Daoy (cell line): Measurements from ENCODE around the gene PDPR. TPM values are rescaled to one million over a fixed set of nuclear protein-coding genes. Genes with fewer than 3 reads are reported as not detected.
"Not testable (repeated sequence)": the region's sequence is repeated elsewhere in the genome, so short reads cannot be mapped to it uniquely, and the experiment has no call there.

Experiments used
- DNase-seq: peaks from one replicate; pipeline ENCODE4 v3.0.0-alpha.2; 2015; ENCODE audit warnings: low read depth
- total RNA-seq: library from RNA; depleted of rRNA; stranded (reverse); fragments of >200 nt; shearing (Covaris generic); gene quantifications from 2 replicates; pipeline ENCODE4 v1.2.3, GENCODE V29; 2014

The PDPR gene
- total RNA-seq, 1 experiment from 2014 or later = 13.9 TPM

DNA sequence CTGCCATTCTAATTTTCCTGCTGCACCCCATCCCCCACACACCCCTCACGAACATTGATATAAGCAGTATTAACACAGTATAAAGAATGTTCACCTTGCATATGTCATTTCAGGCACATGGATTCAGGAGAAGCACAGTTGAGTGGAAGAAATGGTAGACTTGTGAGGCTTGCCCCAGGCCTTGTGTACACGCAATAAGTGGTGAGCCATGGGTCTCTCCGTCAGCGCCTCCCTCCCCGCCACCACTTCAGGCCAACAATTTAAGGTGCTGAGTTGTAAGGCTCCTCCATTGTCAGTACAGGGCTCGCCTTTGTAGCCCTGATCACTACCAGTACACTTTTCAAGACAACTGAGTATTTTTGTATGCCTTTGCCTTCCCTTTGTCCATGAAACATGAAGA lies 47.2 kb downstream of the PDPR start:
- no peak for DNase-seq

DNA sequence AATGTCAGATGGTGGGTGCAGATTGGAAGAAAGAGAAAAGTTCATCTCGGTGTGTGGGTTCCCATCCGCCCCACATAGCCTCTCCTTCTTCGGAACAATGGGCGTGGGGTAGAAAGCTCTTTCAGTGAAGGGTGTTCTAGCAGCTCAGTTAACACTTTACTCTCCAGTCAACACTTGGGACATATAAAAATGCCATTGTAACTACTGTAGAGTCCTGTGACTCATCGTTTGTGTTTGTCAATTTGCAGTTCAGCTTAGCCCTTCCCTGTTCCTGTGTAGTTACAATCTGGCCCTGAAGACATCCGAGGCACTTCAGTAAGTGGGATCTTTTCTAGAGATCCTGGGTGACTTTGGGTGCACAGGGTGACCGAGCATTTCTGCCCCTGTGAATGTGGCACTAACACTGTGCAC lies 47.9 kb downstream of the PDPR start:
- peak; percentile 60 for DNase-seq

DNA sequence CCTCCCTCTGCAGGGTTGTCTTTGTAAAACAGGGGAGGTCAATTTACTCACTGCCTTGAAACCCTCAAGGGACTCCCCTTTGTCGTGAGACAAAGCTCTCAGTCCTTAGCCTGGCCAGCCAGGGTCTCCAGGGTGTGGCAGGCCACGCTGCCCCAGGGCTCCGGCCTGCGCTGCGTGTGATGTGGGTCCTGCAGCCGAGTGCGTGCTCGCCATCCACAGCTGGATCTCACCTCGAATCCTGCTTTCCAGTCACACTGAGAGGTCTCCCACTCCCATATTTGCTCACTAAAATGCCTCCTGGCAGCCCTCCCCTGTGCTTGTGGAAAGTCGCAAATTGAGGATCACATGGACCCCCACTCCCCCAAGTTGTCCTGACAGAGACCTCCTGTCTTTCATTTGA lies 49.5 kb downstream of the PDPR start:
- DNase-seq = no peak

DNA sequence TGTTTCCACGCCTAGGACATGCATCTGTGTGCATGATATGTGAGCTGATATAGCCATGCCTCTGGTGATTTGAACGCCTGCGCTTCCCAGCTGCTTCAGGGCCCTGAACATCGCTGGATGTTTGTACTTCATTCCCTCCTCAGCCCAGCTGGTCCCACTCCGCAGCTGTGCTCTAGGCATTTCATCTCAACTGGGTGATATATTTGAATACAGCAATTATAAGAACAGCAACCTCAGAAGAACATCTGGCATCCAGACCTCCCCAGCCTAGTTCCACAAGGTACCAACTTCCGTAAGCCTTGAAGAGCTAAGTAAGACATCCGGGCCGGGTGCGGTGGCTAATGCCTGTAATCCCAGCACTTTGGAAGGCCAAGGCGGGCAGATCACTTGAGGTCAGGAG lies 52.6 kb downstream of the PDPR start:
- DNase-seq = not testable (repeated sequence)

DNA sequence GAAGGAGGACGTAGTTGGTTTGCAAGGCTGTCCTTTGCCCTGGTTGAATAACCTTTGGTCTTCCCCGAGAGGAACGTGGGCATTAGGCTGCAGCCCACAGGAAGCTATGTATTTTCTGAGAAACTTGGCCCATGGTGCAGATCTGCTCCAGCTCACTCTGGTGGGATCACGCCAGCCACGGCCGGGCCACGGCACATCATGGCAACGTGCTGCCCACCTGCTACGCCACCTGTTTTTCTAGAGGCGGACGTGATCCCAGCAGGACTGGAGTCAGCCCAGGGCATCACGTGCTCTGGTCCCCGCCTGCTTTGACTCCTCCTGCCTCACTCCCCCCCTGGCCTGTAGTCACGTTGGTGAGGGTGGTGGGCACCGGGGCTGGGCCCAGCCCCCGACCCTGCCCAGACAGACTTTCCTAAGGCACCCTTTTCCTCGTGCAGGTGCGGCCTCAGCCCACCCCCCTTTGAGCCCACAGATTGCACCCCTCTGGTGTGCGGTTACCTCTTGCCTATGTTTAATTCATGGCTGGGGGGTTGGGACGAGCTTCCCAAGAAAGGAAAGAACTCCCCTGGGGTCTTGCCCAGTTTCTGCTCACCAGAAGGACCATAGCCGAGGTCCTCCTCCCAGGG lies 59.2 kb downstream of the PDPR start, which contains the start of gene CLEC18C:
TSS of gene CLEC18C (plus strand) at position 576 of the 626 bp plus-strand sequence. CDS start 492 bp downstream, outside the sequence.
- DNase-seq = not testable (repeated sequence)

DNA sequence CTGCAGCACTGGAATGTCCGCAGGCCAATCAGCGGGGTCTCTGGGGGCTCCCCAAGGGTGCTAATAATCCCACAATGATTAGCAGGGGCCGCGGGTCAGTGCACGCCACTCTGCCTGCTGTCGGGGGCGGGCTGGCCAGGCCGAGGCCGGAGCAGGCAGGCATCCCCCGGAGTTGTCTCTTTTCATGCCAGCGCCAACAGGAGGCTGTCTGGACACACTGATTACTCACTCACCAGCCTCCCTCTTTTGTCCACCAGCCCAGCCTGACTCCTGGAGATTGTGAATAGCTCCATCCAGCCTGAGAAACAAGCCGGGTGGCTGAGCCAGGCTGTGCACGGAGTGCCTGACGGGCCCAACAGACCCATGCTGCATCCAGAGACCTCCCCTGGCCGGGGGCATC lies 59.8 kb downstream of the PDPR start:
- DNase-seq = not testable (repeated sequence)

DNA sequence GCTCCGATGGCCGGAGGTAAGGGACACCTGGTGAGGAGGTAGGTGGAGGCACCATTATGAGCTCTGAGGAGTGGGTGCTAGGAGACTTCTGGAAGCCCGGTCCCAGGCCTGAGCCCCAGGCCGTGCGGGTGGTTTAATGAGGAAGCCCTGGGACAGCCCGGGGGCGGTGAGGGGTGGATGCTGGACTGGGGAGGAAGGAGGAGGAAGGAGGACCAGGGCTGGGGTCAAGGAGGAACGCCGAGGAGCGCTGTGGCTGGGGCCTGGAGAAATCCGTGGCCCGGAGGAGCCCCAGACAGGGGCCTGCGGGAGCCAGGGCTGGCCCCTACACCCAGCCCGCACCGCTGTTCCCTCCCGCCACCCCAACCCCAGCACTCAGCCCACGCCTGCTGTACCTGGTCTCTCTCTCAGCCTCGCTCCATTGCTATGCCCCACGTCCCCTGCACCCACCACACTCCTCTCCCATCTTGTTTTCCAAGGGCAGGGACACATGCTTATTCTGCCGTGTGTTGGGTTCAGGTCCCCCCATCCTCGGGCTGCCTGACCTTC lies 60.3 kb downstream of the PDPR start:
- not testable (repeated sequence) for DNase-seq

DNA sequence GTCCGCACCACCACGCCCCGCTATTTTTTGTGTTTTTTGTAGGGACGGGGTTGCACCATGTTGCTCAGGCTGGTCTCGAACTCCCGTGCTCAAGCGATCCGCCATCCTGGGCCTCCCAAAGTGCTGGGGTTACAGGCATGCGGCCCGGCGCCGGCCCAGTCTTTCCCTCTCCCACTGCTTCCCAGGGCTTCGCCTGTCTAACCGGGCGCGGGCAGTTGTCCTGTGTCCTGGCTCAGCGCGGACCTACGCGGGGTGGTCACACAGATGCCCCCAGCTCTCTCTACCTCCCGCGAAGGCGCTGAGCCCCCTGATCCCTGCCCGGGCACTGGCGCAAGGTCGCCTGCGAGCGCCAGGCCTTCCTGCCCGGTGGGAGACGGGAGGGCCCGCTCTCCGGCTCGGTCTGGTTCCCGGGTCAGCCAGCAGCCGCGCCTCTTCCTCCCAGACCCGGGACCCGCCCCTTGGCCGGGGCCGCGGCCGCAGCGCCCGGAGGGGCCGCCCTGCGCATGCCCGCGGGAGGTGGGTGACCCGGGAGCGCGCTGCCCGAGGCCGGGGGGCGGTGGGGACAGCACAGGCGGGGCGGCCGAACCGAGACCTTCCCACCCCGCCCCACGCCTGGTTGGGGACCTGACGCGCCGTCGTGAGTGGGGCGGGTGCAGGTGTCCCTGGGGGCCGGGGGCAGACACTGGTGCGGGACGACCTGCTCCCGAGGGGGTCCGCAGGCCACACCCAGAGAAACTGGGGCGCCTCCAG lies 73.9 kb downstream of the PDPR start:
- not testable (repeated sequence) for DNase-seq

DNA sequence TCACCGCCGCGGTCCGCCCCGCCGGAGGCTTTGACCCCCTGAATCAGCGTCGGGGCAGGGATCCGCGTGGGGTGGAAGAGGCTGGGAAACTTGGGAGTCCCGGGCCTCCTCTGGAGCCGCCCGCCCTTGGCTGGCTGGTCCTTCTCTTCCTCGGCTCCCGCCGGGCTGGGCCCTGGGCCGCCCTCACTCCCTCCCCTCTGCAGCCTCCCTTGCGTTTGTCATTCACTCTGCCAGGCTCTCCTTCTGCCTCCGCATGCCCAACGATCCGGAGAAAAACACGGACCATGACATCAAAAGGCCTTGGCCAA lies 74.4 kb downstream of the PDPR start:
- not testable (repeated sequence) for DNase-seq

DNA sequence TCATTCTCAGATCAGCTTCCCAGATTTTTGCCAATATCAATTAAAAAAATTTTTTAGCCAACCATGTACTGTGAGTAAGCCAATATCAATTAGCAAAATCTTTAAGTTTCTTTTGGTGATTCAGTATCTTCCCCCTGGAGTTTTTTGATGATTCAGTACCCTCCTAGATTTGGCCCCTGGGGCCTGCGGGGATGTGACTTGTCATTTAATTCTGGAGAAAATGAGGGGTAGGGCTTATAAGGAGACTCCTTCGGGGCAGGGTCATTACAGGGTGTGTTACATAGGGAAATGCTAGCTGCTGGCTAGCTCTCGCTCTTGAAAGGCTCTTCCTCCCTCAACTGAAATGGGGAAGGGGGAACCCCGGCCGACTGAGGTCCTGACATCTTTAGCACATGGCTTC lies 76.4 kb downstream of the PDPR start:
- not testable (repeated sequence) for DNase-seq

DNA sequence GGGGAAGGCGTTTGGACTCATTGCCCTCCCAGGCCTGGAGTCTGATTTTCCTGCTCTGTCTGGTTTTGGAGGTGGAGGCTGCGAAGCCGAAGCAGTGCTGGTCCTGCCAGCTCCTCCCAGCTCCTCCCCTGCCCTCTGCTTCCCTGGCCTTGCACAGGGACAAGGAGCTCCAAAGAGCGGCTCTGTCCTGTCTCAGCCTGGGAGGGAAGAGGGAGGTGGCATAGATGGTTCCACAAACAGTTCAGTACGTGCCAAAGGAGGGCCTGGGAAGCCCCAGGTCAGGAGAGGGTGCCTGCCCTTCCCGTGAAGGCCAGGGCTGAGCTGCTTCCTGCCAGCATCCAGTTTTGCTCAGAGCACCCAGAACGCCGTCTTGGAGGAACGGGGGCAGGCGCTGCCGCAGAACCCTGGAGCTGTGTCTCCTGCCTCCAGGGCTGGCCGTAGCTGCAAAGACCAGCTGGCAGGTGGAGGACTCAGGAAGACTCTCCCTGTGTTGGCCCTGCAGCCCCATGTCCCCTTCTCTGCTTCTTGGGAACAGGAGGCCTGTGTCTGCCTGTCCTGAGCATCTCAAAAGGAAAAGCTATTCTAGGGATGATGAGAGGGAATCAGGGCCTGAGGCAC lies 82.7 kb downstream of the PDPR start:
- not testable (repeated sequence) for DNase-seq

DNA sequence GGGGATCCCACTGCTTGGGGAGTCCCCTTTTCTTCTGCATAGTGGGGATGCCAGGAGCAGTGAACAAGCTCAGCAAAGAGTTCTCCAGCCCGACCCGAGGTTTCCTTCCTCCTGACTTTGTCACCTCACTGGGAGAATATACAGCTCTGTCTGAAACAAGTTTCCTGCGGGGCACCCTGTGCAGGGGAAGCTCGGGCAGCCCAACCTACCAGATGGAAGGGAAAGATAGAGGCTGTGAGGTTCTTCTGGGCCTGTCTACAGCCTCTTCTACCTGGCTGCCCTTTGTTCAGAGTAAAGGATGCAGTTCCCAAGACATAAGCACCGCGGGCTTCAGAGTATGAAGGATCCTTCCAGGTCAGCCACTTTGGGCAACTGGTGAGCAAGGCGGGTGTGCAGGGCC lies 83.5 kb downstream of the PDPR start:
- not testable (repeated sequence) for DNase-seq

DNA sequence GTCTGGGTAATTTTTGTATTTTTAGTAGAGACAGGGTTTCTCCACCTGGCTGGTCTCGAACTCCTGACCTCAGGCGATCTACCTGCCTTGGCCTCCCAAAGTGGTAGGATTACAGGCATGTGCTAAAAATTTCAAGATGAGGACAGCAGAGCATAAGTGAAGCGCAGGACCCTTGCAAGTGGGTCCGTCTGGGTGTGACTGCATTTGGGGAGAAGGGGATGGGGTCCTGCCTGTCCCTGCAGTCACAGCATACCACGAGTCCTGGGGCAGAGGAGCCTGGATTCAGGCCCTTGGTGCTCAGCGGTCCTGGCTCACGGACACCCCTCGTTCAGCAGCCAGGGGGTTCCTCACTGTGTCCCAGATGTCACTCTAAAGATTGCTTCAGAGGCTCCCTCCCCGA lies 84.1 kb downstream of the PDPR start:
- not testable (repeated sequence) for DNase-seq

DNA sequence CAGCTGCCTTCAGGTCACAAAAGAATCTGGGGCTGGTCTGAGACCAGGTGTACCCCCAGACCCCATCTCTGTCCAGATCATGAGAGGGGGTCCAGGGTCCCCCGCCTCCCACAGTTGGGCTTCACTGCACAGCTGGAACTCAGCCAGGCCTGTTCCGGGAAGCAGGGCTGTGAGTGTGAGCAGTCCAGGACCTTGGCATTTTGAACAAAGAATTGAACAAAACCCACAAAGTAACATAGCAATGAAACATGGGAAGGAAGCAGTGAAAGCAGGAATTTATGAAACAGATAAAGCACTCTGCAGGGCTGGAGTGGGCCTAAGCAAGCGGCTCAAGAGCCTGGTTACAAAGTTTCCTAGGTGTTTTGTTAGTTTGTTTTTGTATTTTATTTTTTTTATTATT lies 84.5 kb downstream of the PDPR start:
- not testable (repeated sequence) for DNase-seq

DNA sequence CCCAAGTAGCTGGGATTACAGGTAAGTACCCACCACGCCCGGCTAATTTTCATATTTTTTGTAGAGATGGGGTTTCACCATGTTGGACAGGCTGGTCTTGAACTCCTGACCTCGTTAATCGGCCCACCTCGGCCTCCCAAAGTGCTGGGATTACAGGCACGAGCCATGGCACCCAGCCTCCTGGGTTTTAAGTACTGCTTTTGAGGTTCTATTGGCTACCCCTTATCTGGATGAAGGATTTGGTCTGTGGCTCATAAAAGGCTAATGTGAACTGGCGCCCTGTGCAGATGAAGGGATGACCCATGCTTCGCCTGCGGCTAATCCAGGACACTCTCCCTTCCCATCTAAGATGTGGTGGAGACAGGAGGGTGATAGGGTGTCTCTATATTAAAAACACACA lies 85.0 kb downstream of the PDPR start:
- not testable (repeated sequence) for DNase-seq

DNA sequence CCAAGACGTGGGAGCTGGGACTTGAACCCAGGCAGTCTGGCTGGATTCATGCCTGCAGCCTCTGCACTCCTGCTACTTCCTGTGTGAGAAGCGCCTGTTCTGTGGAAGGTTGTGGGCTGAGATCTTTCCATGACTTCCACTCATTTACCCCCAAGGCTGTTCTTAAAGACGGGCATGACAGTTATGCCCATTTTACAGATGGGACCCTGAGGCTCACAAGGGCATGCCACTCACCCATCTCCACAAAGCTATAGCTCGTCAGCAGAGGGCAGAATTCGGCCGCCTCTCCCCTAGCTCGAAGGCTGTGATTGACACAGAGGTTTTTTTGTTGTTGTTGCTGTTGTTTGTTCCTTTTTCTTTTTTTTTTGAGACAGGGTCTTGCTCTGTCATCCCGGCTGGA lies 85.9 kb downstream of the PDPR start:
- DNase-seq = not testable (repeated sequence)

DNA sequence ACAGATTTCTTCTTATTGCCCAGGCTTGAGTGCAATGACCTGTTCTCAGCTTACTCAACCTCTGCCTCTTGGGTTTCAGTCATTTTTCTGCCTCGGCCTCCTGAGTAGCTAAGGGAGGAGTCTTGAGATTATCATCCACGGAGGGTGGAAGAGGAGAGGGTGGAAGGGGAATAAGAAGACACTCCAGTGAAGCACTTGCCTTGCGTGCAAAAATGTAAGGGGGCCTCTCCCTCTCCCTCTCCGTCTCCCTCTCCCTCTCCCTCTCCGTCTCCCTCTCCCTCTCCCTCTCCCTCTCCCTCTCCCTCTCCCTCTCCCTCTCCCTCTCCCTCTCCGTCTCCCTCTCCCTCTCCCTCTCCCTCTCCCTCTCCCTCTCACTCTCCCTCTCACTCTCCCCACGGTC lies 89.4 kb downstream of the PDPR start:
- DNase-seq = not testable (repeated sequence)

DNA sequence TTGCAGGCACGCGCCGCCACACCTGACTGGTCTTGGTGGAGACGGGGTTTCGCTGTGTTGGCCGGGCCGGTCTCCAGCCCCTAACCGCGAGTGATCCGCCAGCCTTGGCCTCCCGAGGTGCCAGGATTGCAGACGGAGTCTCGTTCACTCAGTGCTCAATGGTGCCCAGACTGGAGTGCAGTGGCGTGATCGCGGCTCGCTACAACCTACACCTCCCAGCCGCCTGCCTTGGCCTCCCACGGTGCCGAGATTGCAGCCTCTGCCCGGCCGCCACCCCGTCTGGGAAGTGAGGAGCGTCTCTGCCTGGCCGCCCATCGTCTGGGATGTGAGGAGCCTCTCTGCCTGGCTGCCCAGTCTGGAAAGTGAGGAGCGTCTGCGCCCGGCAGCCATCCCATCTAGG lies 89.9 kb downstream of the PDPR start:
- DNase-seq = not testable (repeated sequence)

DNA sequence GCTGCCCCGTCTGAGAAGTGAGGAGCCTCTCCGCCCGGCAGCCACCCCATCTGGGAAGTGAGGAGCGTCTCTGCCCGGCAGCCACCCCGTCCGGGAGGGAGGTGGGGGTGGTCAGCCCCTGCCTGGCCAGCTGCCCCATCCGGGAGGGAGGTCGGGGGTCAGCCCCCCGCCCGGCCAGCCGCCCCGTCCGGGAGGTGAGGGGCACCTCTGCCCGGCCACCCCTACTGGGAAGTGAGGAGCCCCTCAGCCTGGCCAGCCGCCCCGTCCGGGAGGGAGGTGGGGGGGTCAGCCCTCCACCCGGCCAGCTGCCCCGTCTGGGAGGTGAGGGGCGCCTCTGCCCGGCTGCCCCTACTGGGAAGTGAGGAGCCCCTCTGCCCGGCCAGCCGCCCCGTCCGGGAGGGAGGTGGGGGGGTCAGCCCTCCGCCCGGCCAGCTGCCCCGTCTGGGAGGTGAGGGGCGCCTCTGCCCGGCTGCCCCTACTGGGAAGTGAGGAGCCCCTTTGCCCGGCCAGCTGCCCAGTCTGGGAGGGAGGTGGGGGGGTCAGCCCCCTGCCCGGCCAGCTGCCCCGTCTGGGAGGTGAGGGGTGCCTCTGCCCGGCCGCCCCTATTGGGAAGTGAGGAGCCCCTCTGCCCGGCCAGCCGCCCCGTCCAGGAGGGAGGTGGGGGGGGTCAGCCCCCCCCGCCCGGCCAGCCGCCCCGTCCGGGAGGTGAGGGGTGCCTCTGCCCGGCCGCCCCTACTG lies 90.7 kb downstream of the PDPR start:
- not testable (repeated sequence) for DNase-seq

DNA sequence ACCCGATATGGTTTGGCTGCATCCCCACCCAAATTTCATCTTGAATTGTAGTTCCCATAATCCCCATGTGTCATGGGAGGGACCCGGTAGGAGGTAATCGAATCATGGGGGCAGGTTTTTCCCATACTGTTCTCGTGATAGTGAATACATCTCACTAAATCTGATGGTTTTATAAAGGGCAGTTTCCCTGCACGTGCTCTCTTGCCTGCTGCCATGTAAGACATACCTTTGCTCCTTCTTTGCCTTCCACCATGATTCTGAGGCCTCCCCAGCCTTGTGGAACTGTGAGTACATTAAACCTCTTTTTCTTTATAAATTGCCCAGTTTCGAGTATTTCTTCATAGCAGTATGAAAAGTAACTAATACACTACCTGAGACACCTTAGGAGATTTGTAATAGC lies 92.2 kb downstream of the PDPR start:
- not testable (repeated sequence) for DNase-seq
